Measurements from ENCODE around the gene PTPRR. TPM values are rescaled to one million over a fixed set of nuclear protein-coding genes. Genes with fewer than 3 reads are reported as not detected.

PTPRR gene
- total RNA-seq, 2 experiments from 2014 or later: not detected

- Histone ChIP-seq H3K4me1 (ENCODE audit: insufficient read depth, low read length) (no peaks in the 10 kb centered on the region), H3K9me3 (ENCODE audit: control insufficient read depth in 1 of 2, insufficient read depth in 1 of 2, low read length in 2 of 2) (no peaks in the 10 kb centered on the region), H3K4me3 (ENCODE audit: low read length) (no peak overlapping the region), H3K36me3 (ENCODE audit: insufficient read depth, low read length) (no peaks in the 10 kb centered on the region), H3K27ac (ENCODE audit: low read depth in 1 of 2, low read length in 2 of 2) (no peak overlapping the region), H3K27me3 (ENCODE audit: control insufficient read depth in 1 of 2, insufficient read depth in 2 of 2, low read length in 2 of 2) (no peaks in the 10 kb centered on the region)
- CTCF ChIA-PET: no interaction called here
- peaks cover 4% of the 10 kb centered on the region for H3K9me3 Mint-ChIP-seq
- intact Hi-C loops (cut with DNase I, micrococcal nuclease): no loop called here
- TF ChIP-seq CTCF (IDR thresholded peaks at IDR 0.05): no peak
- no peak overlapping the region for H3K27ac Mint-ChIP-seq
- no peak overlapping the region for H3K4me3 Mint-ChIP-seq
- POLR2A ChIA-PET: no interaction called here
- DNase-seq (no peak), ATAC-seq (ENCODE audit: poor library complexity) (no peak)
- no peaks in the 10 kb centered on the region for H3K36me3 Mint-ChIP-seq (ENCODE audit: low read depth)
- H3K4me1 Mint-ChIP-seq (ENCODE audit: low read depth): no peaks in the 10 kb centered on the region
- H3K27me3 Mint-ChIP-seq: peaks cover 9% of the 10 kb centered on the region
Observed at GRCh38 chr12:70927356-70927755, 6.8 kb upstream of the PTPRR start.

DNA sequence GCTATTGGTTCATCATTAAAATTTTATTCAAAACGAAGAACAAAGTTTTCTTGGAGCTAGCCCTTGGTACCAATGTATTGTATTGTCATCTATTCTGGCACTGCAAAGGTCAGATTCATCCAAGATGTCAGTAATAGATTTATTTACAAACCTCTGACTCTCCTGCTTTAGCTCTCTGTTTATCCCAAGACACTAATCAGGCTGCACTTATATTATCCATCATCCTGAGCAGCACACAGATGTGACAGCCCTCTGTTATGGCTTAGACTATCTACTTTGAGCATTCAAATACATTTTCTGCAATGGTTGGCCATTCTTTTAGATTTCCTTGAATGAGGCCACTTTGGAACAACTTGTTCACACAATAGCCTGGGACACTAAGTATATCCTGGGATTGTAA is 5.0 kb upstream of the PTPRR start:
- ATAC-seq (ENCODE audit: poor library complexity): no peak
- ChIA-PET CTCF (interaction anchor here (1.2 kb wide), 1 partner anchor 8 kb away, joined by 3 read pairs; no protein-coding TSS in a partner anchor), POLR2A (no interaction called here)
- no peak overlapping the region for H3K4me3 ChIP-seq (ENCODE audit: low read length)
- H3K4me3 Mint-ChIP-seq: no peak overlapping the region
- intact Hi-C loops (cut with DNase I, micrococcal nuclease): no loop called here
- no peaks in the 10 kb centered on the region for H3K36me3 ChIP-seq (ENCODE audit: insufficient read depth, low read length)
- H3K27me3 ChIP-seq (ENCODE audit: control insufficient read depth in 1 of 2, insufficient read depth in 2 of 2, low read length in 2 of 2): no peaks in the 10 kb centered on the region
- DNase-seq: no peak
- H3K4me1 Mint-ChIP-seq (ENCODE audit: low read depth): no peaks in the 10 kb centered on the region
- H3K27me3 Mint-ChIP-seq: peaks cover 23% of the 10 kb centered on the region
- H3K4me1 ChIP-seq (ENCODE audit: insufficient read depth, low read length): no peaks in the 10 kb centered on the region
- H3K27ac Mint-ChIP-seq: no peak overlapping the region
- peaks cover 0 to 1% of the 10 kb centered on the region in 2 experiments for H3K9me3 ChIP-seq (ENCODE audit: control insufficient read depth in 1 of 2, insufficient read depth in 1 of 2, low read length in 2 of 2)
- no peak overlapping the region for H3K27ac ChIP-seq (ENCODE audit: low read depth in 1 of 2, low read length in 2 of 2)
- no peaks in the 10 kb centered on the region for H3K36me3 Mint-ChIP-seq (ENCODE audit: low read depth)
- no peak for TF ChIP-seq CTCF (IDR thresholded peaks at IDR 0.05)
- H3K9me3 Mint-ChIP-seq: peaks cover 4% of the 10 kb centered on the region

DNA sequence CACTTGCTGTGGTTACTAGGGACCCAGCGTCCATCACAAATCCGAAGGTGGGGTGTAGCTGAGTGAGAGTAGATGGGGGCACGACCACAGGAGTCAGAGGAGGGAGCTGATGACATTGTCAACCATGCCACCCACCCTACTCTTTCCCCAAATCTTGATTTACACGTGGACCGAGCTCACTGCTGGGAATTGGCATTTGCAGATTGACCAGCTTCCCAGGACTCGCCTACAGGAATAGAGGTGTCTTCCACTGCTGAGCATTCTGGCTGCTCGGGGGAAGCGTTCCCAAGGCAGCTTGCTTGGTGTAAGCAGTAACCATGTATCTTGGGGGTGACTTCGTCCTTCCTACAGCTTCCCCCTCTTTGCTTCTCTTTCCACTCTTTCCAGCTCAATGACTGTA is 353 bp upstream of the PTPRR start:
- ChIA-PET POLR2A (no interaction called here), CTCF (interaction anchor here (0.6 kb wide), 1 partner anchor 85 kb away, joined by 3 read pairs; no protein-coding TSS in a partner anchor)
- intact Hi-C loops (cut with DNase I, micrococcal nuclease): no loop called here
- no peak for TF ChIP-seq CTCF (IDR thresholded peaks at IDR 0.05)
- Histone ChIP-seq H3K27ac (ENCODE audit: low read depth in 1 of 2, low read length in 2 of 2) (no peak overlapping the region), H3K36me3 (ENCODE audit: insufficient read depth, low read length) (no peaks in the 10 kb centered on the region), H3K9me3 (ENCODE audit: control insufficient read depth in 1 of 2, insufficient read depth in 1 of 2, low read length in 2 of 2) (peaks cover 0 to 6% of the 10 kb centered on the region in 2 experiments), H3K27me3 (ENCODE audit: control insufficient read depth in 1 of 2, insufficient read depth in 2 of 2, low read length in 2 of 2) (peaks cover 6 to 8% of the 10 kb centered on the region in 2 experiments), H3K4me1 (ENCODE audit: insufficient read depth, low read length) (no peaks in the 10 kb centered on the region), H3K4me3 (ENCODE audit: low read length) (no peak overlapping the region)
- DNase-seq (no peak), ATAC-seq (ENCODE audit: poor library complexity) (no peak)
- no peaks in the 10 kb centered on the region for H3K4me1 Mint-ChIP-seq (ENCODE audit: low read depth)
- no peak overlapping the region for H3K4me3 Mint-ChIP-seq
- H3K27ac Mint-ChIP-seq: no peak overlapping the region
- H3K27me3 Mint-ChIP-seq: peaks cover 36% of the 10 kb centered on the region
- H3K9me3 Mint-ChIP-seq: peaks cover 4% of the 10 kb centered on the region
- H3K36me3 Mint-ChIP-seq (ENCODE audit: low read depth): no peaks in the 10 kb centered on the region
